Putamen (tissue), 1 donor: ENCODE data around the gene NUTM2G.
"Not testable (repeated sequence)": the region's sequence is repeated elsewhere in the genome, so short reads cannot be mapped to it uniquely, and the experiment has no call there.

Experiments used
- DNase-seq: peaks from one replicate; pipeline ENCODE4 v3.0.0-alpha.2; 2016; ENCODE audit warnings: low spot score

The NUTM2G gene

DNA sequence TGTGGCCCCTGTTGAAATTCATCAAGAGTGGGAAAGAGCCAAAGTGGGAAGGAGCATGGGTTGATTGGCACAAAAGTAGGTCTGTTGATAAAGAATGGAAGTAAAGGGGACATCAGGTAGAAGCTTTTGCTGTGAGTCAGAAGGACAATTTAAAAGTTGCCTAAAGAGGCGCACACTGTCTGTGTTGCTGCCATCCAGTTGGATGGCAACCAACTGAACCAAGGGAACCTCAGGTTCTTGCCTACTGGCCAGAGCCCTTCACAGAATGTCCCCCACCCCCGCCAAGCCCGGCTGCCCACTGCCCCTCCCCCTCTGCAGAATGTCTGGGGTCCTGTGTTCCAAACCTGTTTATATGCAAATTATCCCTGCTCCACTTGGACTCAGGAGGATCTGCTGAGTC, at the start of gene NUTM2G:
TSS of gene NUTM2G (plus strand) at position 301 of the 400 bp plus-strand sequence. CDS start 182 bp downstream, outside the sequence.
- not testable (repeated sequence) for DNase-seq

GRCh38 chr9:96883922-96884321, 44.7 kb upstream of the NUTM2G start:
- no peak for DNase-seq

- no peak for DNase-seq
Observed at GRCh38 chr9:96884443-96884842, 44.2 kb upstream of the NUTM2G start.

GRCh38 chr9:96885424-96885823, 43.2 kb upstream of the NUTM2G start:
- DNase-seq: no peak

GRCh38 chr9:96888591-96888990, 40.1 kb upstream of the NUTM2G start:
- no peak for DNase-seq

GRCh38 chr9:96892131-96892530, 36.5 kb upstream of the NUTM2G start:
- no peak for DNase-seq

DNA sequence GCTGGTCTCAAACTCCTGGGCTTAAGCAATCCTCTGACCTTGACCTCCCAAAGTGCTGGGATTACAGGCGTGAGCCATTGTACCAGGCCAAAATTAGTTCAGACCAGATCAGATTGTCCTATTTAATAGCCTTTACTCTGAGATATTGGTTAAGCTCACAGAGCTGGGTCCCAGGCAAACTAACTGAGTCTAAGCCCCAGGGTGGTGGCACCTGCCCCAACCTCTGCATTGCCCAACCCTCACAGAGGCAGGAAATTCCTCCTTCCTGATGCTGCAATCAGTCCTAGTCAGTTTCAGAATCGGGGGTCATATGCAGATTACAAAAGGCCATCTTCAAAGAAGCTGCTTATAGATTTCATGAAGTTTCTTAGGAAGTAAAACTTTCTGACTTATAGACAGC, 28.6 kb upstream of the NUTM2G start:
- DNase-seq: not testable (repeated sequence)

GRCh38 chr9:96904947-96905722, 23.5 kb upstream of the NUTM2G start:
- not testable (repeated sequence) for DNase-seq

- not testable (repeated sequence) for DNase-seq
Observed at GRCh38 chr9:96908479-96908878, 20.2 kb upstream of the NUTM2G start.

DNA sequence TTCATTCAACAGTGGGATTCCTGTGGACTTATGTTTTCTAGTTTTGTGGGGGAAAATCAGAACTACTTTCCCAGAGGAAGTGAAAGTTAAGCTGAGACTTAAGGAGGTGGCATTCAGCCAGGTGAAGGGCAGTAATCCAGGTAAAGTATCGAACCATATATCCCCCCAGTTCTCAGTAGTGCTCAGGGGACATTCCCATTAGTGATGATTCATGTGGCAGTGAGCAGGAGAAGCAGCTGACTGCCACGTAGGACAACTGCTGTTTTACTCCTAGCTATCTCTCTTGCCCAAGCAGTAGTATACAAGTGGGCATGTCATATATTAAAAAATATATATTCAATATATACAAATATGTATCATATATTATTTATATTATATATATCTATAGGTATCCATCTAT, 13.1 kb upstream of the NUTM2G start:
- DNase-seq: not testable (repeated sequence)

- not testable (repeated sequence) for DNase-seq
Observed at GRCh38 chr9:96916531-96916930, 12.1 kb upstream of the NUTM2G start.

DNA sequence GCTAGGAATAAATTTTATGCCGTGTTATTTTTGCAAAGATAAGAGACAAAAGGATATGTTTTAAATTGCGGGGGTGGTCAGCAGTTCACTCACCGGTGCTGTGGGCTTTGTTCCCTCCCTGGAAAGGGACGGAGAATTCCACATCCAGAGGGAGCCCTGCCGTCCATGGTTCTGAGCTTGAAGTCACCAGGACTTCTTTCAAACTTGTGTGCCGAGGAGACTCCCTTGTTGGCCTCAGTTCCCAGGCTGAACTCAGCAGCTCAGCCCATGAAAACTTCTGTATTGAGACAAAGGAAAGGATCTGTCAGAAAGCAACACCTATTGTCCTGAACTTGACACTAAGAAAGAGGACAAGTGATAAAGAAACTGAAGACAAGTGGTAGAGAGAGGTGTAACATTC, 10.1 kb upstream of the NUTM2G start:
- not testable (repeated sequence) for DNase-seq

DNA sequence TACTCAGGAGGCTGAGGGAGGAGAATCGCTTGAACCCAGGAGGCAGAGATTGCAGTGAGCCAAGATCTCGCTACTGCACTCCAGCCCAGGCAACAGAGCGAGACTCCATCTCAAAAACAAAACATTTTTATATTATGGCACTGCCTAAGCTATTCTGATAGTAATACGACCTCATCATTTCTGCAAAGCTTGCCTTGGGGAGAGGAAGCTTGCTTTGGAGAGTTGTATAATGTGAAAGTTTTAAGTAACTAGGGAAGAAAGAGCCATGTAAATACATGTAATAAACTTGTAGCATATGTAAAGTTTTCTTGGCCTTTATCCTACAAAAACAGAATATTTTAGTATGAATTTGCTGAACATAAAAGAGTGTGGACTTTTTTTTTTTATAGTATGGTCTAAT, 7.8 kb upstream of the NUTM2G start:
- not testable (repeated sequence) for DNase-seq

- DNase-seq: not testable (repeated sequence)
Observed at GRCh38 chr9:96925587-96925986, 3.1 kb upstream of the NUTM2G start.

- DNase-seq: not testable (repeated sequence)
Observed at GRCh38 chr9:96931665-96932064, 3.0 kb downstream of the NUTM2G start.

DNA sequence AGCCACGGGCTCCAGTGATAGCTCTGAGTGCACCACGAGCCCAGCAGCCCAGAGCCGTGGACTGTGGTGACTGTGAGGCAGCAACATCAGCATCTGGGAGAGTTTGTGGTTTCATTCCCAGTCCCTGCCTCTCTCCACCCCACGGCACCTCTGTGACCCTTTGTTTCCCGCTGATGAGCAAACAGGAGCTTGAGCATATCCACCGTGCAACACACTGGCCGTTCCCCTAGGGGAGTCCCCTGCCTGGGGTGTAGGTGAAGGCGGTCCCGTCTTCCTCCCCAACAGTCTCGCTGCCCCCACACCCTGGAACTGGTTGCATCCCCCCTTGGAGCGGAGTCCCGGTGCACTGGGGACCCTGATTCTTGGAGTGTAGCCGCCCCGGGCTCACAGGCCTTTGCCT, 5.5 kb downstream of the NUTM2G start:
- DNase-seq: not testable (repeated sequence)

DNA sequence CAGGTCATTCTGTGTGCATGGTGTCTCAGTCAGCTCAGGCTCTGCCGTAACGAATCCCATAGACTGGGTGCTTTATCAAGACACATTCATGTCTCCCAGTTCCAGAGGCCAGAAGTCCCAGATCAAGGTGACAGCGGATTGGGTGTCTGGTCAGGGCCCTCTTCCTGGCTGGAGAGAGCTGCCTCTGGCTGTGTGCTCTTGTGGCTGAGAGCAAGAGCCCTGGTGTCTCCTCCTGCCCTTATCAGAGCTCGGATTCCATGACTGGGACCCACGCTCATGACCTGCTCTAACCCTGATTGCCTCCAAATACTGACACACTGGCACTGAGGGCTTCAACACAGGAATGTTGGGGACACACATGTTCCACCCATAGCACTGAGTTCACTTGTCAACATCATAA, 6.1 kb downstream of the NUTM2G start:
- DNase-seq: not testable (repeated sequence)

GRCh38 chr9:96935401-96935800, 6.8 kb downstream of the NUTM2G start:
- DNase-seq: not testable (repeated sequence)

DNA sequence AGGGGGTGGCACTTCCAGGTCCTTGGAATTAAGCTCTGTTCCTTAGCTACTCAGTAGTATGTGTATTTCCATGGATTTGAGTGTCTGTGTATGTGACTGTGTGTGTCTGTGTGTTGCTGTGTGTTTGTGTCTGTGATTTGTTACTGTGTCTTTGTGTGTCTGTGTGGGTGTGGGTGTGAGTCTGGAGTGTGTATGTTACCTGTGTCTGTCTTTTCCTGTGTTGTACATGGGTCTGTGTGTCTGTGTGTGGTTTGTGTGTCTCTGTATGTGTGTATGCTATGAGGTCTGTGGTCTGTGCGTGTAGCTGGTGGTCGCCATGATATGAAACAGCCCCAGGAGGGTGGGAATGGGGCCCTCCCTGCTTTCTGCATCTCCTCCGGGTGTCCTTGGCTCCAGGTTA, 8.8 kb downstream of the NUTM2G start:
- DNase-seq: not testable (repeated sequence)

DNA sequence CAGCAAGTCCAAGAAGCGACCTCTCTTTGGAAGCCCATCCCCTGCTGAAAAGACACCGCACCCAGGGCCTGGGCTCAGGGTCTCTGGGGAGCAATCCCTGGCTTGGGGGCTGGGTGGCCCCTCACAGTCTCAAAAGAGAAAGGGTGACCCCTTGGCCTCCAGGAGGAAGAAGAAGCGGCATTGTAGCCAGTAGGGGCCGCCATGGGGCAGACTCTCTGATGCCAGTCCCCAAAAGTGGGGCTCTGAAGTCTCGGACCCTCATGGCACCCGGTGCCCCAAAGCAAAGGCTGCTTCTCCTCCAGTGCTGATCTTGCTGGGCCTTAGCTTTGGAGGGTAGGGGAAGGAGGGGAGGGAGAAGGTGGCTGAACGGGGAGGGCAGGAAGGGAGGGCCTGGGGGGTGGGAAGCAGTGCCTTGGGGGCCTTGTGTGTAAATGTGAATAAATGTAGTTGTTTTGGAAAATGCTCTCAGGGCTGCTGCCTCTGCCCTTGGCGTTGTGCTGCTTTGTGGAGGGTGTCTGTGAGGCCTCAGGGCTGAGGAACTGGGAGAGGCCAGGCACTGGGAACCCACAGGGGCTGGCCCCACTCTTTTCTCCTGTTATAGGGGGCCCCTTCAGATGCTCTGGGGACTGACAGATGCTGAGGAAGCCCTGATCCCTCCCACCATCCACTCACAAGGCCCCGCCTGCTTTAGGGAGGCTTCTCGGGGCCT, 10.5 kb downstream of the NUTM2G start:
- not testable (repeated sequence) for DNase-seq

GRCh38 chr9:96940982-96941381, 12.3 kb downstream of the NUTM2G start:
- DNase-seq: not testable (repeated sequence)

DNA sequence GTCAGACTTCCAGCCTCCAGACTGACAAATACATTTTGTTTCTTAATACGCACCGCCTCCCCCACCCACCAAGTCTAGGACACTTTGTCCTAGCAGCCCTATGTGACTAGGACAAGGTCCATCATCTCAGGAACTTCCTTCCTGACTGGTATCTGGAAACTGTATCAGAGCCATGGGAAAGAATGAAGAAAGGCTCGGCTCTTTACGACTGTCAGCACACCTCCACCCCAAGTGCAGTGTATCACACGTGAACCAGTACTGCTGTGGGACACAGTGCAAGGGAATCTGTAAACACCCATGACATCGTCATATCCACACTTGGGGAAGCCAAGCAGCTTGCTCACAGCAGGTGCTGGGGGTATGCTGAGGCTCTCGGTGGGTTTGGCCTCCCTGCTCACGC, 13.0 kb downstream of the NUTM2G start:
- not testable (repeated sequence) for DNase-seq

DNA sequence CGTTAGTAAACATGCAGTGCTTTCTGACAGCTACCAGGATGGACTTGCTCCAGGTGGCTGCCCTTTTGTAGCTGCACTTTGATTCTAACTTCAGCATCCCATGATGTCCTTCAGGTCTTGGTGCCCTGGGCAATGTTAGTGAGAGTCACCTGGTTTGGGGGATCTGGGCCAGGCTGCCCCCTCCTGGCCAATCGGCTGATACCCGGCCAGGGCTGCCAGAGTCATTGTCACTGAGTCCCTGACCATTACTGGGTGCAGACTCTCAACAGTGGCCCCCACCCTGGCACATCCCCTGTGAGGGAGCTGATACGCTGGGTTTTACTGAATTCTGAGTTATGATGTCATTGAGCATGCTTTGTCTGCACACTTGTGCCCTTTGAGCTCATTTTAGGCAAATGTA, 13.5 kb downstream of the NUTM2G start:
- not testable (repeated sequence) for DNase-seq
